Stimulated activated CD4-positive, alpha-beta T cell treated with anti-CD3 and anti-CD28 coated beads, Interleukin-4, amount 100 ng/mL, for 4 hours (primary cell): ENCODE measurements around the gene ZNF385D.

Experiments used
- DNase-seq, 2 experiments: peaks; one replicate each; pipeline ENCODE4 v3.0.0-alpha.2; 2020

The ZNF385D gene

DNA sequence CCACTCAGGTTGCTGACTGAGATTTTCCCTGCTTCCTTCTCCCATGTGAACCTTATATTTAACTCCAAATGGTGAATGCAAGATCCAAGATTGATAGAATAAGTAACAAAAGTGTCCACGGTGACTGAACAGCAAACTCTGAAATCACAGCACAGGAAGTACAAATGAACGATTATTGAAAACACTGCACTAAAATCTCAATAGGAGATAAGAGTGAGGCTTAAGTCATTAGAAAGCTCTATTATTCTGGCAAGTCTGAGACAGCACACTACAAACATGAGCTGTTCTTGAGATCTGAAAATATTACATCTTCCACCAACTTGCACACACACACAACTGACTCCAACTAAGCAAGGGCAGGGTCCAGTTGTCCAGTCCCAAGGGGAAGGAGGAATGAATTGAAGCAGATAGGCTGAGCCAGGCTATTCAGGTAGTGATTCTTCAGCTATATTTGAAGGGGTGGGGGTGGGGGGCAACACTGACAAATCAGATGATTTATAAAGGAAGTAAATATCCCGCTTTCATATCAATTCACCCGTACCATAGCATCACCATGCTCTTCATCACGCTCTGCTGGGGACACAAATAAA is 2.9 kb downstream of the ZNF385D start:
- DNase-seq, result no peak

DNA sequence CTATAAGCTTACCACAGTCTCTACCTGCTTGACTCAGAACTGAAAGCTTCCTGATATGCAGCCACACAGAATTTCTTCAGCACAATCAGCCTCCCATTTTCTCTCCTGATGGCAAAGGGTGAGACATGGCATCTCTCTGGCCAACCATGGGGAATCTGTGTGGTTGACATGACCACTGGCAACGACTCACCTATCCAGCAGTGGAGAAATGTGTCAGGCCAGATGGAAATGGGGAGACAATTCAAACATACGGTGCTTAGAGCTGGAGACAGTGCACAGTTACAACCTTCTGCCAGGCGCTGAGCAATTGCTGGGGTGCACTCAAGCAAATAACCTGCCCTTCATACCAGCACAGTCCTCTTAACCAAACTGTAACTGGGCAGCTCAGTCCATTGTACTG is 3.6 kb downstream of the ZNF385D start:
- DNase-seq, result no peak

DNA sequence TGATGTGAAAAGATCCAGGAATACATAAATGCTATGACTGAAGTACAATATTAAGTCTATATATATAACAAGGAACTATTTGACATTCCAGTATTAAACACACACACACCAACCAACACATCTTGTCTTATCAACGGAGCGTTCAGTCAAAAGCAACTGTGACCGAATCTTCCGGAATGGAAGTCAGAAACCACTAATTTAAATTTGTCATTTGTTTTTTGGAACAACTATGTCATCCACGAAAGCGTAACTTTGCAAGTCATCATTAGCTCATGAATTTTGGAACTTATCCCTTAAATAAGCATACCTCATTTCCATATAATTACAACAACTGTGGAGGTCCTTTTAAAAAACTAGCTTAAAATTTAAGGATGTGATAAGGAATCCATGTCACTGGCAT is 5.0 kb downstream of the ZNF385D start:
- DNase-seq, result no peak

DNA sequence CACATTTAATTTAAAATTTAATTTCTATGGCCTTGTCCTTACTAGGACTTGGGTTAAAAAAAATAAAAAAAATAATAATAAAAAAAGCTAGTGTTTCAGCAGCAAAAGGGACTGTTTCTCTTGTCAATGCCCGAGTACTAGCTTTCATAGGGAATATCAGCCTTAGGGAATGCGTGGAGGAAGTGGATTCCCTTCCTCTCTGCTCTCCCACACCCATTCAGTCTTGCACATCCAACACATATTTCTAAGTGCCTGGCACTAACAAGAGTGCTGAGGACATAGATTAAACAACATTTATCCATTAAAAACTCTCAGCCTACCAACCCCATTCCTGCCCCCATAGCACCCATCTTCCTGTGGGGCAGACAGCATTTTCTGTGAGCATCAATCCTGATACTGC is 6.2 kb downstream of the ZNF385D start:
- DNase-seq, result no peak

DNA sequence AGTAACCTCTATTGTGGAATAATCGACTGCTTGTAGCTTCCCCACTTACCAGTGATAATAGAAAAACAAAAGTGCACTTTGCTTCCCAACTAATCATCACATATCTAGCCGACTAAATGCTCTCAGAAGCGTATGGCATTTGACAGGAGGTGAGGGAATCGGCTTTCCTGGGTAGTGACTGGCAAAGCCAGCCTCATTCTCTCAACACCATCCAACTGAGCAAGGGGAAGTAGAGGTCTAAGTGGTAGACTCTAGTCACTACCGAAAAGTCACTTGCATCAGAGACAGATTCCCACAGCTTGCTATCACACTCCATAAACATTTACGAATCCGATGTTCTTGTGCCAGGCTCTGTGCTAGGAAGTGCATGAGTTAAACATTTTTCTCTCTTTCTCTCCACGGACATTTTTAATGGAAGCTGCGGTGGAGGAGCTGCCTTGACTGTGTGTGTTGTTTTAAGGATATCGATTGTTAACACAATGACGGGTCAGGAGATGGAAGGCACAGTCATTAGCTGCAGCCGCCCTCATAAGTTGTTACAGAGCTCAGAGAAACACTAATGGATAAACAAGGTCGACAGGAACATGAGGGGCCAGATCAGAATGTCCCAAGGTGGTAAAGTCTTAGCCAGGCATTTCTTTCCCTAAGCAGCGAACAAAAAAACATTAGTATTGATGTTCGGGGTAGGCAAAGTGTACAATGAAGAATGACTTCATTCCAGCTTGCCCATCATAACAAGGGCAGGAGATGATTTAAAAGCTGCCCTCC is 11.9 kb downstream of the ZNF385D start:
- DNase-seq, result no peak

DNA sequence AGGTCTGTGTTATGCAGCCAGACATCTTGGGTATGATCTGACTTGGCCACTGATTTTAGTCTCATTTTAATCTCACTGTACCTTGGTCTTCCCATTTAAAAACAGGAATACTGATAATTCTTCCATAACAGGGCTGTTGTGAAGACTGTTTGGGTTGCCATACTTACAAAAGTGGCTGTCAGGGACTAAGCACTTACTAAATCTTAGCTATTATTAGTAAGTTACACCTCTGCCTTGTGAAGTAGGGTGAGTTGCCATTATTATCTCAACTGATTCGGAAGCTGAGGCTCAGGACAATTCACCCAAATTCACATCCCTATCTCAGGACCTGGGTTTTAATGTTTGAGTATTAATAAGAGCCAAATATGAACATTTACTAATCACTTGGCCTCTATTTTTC is 12.7 kb downstream of the ZNF385D start:
- no peak for DNase-seq

DNA sequence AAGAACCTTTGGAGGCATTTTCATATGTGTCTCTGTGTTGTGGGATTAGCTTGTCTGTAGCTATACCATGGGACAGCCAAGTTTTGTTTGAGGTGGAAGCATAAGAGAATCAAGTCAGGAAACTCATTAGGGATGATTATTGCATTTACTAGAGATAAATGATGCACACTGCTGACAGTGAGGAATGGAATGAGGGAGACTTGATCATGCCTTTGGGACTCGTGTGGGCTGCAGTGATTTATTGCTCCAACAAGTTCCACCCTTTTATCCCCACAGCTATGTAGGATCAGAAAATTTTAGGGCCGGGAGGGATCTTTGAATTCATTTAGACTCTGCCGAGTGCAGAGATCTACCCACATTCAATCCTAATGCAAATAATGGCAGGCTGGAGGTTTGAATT is 16.3 kb downstream of the ZNF385D start:
- DNase-seq, result no peak

DNA sequence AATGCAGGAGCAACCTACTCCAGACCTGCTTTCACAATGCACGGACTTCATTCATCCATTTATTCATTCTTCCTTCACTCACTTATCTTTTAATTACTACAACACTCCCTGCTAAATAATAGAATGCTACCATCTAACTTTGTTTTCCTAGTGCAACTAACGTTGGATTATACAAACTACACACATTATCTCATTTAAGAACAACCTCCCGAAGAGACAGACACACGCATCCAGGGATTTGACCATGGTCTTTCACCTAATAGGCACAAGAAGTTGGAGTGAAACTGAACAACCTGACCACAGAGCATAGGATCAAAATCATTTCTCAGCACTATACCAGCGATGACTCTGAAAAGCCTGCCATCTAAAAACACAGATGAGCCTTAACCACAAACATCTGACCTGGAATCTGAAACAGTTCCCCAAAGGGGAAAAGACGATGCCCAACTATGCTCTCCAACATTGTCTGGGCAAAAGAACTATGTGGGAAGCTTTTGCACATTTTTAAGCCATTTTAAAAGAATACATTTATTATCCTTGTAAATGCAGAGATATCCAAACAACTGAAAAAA is 21.0 kb downstream of the ZNF385D start:
- DNase-seq, result no peak

DNA sequence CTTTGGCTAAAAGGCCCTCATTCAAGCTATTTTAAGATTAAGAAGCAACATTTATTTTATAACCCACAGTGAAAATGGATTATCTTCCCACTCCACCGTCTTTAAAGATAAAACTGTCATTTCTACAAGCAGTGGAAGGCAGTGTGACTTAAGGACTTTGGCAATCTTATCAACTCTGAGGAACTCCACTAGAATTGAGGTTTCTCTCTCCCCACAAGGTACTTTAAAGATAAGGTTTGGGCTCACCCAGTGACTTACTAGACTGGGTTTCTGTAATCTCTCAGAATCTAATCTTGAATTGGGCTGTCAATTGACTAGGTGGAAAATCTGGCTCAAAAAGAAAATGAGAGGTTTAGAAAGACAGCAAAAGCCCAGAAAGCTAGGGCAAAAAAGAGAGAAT is 21.7 kb downstream of the ZNF385D start:
- DNase-seq, result no peak

DNA sequence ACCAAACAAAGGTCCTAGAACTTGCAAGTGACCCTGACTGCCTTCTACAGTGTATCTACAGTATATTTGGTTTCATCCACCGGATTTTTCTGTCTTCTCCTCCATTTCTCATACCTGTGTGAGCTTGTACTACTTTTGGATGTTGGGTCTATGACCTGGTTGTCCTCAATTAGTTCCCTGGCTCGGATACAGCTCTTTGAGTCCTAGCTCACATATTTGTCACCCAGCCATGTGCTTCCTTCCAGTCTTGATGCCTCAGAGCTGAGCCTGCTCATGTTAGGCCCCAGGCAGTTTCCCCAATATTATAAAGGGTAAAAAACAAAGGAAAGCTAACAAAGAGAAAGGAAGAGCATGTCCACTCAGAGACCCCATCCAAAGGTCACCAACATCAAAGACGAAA is 28.2 kb downstream of the ZNF385D start:
- no peak for DNase-seq

DNA sequence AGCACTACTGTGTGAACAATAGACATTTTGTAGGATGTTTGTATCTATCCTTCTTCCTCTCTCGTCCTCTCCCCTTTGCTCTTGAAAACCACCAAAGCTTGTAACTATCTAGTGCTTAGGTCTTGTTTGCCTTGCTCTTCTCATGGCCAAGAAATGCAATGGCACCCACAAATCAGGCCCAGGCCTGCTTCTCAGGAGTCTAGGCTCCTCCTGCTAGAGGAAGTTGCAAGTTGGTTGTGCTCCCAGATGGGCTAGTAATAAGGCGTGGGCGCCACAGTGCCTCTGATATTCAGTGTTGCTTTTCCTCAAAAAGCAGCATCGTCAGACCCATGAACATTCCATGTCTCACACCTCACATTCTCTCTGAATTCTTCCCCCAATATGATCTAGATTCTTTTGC is 28.7 kb downstream of the ZNF385D start:
- no peak for DNase-seq

DNA sequence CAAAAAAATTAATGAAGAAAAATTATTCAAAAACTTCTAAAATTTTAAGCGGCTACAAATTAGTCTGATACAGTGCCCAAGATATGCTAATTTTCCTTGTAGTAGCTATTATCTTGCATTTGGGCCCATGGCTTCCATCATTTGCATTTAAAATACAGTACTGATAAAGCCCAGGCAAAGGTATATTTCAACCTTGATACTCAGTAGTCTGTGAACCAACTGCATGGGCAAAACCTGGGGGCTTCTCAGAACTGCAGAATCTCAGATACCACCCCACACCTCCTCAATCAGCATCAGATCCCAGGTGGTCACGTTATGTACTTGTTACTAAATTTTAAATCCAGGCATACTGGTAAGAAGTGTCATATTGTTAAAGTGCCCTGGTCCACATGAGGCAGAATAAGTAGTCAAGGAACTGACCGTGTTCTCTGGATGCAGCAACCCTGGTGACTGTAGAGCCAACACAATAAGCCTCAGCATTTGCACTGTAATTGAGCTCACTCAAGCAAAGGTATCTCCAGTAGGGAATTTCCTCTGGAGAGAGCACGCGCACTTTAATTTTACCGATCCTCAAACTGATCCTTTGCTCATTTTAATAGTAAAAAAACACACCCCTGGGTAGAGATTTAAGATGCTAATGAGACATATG is 31.9 kb downstream of the ZNF385D start:
- no peak for DNase-seq

DNA sequence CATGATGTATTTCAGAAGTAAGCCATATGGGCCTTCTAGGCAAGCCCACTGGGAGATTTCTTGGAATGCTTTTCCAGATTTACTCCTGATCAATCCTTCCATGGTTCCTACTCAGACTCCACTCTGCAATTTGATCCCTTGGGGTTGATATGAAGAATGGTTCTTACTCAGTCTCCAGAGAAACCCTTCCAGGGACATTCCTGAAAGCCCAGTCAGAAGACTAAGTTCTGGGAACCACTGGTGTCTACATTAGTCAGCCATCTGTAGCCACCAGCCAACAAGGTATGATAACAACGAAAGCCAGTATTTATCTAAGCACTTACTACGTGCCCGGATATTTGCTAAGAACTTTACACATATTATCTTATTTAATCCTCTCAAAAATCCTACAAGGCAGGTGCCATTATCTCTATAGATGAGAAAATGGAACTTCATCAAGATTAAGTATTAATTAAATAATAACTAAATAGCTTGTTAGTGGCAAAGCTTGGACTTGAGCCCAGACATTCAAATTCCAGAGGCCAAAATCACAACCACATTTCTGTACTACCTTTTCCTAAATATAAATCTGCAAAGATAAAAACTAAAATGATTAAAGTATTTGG is 32.7 kb downstream of the ZNF385D start:
- DNase-seq, result no peak

DNA sequence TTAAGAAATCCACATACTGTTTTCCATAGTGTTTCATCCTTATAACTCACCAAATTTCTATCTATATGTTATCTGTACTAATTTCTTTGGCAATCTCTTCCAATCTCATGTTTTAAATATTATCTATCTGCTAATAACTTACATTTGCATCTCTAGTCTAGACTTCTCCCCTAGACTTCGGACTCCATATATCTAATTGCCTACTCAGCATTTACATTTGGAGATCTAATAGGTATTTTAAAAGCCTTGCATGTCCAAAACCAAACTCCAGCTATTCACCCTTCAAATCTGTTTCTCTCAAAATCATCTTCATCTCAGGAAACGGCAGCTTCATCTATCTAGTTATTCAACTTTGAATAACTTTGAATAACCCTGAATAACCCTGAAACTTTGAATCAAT is 35.3 kb downstream of the ZNF385D start:
- DNase-seq, result no peak

DNA sequence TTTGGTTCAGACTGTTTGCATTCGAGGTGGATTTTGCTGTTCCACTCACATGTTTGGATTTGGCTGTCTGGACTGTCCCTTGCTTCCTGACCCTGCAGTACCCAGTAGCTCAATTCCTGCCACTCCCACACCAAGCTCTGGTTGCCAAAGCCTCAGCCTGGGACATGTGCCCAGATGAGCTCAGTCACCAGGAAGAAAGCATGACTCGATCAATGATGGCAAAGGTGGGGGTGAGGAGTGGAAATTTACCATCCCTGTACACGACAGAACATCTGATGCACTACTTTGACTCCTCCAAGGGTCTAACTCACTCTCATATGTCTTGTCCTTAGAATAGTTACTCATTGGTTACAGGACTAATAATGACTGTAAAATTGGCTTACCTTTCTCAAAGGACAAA is 45.2 kb downstream of the ZNF385D start:
- DNase-seq, result no peak

DNA sequence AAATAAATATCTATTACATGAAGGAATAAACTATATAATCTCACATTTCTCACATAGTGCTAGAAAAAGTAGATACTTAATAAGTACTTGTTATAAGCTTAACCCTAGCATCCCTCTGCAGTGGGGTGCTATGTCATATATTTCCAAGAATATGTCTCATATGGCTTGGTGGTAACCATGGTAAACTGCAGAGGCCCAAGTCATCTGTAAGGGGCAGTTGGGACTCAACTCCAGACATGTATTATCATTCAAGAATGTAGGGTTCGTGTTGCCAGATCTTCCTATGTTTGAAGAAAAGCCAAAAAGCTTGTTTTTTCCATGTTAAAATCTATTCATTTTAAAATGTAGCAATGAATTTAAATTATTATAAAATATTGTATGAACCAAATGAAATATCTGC is 46.2 kb downstream of the ZNF385D start:
- no peak for DNase-seq

DNA sequence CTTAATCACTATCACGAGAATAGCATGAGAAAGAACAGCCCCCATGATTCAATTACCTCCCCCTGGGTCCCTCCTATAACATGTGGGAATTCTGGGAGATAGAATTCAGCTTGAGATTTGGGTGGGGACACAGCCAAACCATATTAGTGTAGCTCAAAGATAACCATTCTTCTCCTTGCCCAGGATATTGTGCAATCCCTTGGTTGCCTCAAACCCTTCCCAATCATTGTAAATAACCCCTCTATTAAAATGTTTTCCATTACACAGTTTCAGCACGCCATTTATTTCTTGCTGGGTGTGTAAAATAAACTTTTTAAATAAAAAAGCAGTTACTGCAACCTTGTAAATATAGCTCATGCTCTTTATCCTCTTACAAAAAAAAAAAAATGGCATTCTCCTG is 47.7 kb downstream of the ZNF385D start:
- no peak for DNase-seq

DNA sequence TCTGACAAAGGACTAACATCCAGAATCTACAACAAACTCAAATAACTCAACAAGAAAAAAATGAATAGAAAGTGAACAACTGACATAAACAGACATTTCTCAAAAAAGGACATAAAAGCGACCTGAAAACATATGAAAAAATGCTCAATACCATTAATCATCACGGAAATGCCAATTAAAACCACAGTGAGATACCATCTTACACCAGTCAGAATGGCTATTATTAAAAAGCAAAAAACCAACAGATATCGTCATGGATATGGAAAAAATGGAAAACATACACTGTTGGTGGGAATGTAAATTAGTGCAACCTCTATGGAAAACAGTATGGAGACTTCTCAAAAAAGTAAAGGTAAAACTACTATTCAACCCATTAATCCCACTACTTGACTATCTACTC is 53.3 kb downstream of the ZNF385D start:
- no peak for DNase-seq

DNA sequence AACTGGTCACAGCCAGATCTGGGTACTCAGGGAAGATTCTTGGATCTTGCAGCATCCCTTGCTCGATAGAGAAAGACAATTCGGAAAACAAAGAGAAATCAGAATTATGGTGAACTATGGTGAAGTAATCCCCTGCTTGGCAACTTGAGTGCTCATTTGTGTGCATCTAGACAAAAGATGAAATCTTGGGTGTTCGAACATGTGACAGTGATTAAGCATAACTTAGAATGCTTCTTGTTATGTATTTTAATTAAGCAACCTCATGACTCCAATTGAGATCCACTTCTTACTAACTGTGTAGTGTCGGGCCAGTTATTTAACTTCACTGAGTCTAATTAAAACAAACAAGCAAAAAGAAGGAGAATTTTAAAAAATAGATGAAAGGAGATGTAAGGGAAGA is 56.5 kb downstream of the ZNF385D start:
- no peak for DNase-seq

DNA sequence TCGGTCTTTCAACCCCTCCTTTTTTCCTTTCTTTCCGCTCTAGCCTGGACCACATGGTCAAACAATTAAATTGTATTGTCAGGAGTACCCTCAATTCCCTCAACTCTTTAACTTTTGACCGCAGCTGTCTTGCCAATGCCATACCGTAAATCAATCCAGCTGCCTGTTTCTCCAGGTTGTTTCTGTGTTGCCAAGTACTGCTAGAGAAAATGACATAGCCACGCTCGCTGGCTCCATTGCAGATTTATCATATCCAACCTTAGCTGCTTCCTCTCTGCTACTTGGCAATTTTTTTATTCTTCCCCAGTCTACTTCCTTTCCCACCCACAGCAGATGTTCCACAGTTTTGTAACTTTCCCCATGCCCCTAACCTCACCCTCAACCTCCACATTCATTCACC is 60.0 kb downstream of the ZNF385D start:
- DNase-seq, result no peak

DNA sequence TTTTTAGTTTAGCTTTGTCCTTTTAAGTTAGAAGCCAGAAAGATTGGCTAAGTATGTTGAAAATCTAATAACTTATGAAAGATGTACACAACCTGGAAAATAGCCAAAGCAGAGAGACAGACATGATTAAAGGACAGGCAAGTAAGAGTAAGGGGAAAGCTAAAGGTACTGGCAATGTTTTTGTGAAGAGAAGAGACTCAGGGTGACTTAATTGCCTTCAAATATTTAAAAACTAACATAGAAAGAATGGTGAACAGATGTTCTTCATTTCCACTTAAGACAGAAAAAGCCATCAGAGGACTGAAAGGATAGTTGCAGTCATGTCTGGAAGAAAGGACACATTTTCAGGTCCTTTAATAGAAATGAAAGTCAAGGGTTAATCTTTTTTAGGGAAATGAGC is 68.8 kb downstream of the ZNF385D start:
- DNase-seq, result no peak

DNA sequence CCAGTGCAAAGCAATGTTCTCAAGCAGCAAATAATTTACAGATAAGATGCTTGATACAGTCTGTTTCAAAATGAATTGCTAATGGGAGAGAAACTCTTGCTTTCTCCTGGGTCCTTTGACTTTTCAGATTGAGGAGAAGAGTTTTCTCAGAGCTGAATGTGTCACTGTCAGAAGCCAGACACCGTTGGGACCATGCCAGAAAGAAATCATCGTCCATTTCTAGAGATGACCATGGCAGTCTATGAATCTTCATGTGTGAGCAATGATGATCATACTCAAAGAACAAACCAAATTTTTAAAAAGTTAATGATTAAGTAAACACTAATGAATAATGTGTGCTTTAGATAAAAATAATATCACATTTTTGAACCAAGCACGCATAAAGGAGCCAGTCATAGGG is 77.6 kb downstream of the ZNF385D start:
- DNase-seq, result no peak

DNA sequence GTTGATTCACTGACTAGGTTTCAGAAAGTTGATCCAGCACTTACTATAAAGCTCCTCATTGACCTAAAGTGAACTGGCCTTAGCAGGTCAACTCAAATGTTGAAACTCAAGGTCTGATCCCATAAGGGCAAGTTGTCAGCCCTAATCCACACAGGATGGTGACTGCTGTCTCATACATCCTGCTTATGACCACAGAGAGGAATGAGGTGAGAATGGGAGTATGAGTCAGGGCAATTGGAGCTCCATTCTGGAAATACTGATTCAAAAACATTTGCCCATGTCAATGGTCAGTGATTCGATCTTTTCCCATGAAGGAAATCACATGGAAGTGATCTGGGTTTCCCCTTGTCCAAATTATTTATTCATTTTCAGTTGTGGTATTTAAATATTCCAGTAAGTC is 78.7 kb downstream of the ZNF385D start:
- no peak for DNase-seq

DNA sequence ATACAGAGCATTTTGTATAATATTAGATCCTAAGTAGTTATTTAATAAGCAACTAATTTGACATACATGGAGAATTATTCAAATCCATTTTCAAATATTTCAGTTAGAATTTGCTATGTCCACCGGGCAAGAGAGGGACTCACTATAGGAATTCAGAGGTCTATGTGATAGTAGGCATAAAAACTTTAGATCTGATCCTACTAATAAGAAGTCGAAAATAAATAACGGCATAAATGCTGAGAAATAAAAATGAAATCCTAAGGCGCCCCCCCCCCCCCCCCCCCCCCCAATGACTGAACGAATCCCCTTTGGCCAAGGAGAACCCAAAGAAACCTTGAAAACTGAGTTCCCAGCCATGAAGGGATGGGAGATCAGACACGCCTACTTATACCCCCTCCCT is 80.6 kb downstream of the ZNF385D start:
- no peak for DNase-seq
